ACC112 (cell line): ENCODE data around the gene CHST7.

ENCODE experiments used
- H2AFZ ChIP-seq: fragments of 200-600 bp; sonication (generic); one replicate; pipeline ENCODE4 v1.6.0; 2017; ENCODE audit warnings: antibody characterized with exemption, low read length; ENCODE audit not compliant: unreplicated experiment
- H3K27ac ChIP-seq: fragments of 200-600 bp; sonication (generic); 2 replicates; pipeline ENCODE4 v1.5.1; 2014; ENCODE audit warnings: low read depth, mild to moderate bottlenecking, antibody characterized with exemption, low read length, moderate library complexity
- H3K27me3 ChIP-seq: fragments of 200-600 bp; sonication (generic); 2 replicates; pipeline ENCODE4 v1.6.1; 2014; ENCODE audit warnings: mild to moderate bottlenecking, antibody characterized with exemption, low read length, moderate library complexity, mixed read lengths; ENCODE audit not compliant: insufficient read depth
- H3K36me3 ChIP-seq: fragments of 200-600 bp; sonication (generic); 2 replicates; pipeline ENCODE4 v1.6.1; 2016; ENCODE audit warnings: mild to moderate bottlenecking, antibody characterized with exemption, low read length, moderate library complexity, mixed read lengths; ENCODE audit not compliant: insufficient read depth
- H3K4me1 ChIP-seq: fragments of 200-600 bp; sonication (generic); one replicate; pipeline ENCODE4 v1.6.1; 2016; ENCODE audit warnings: low read length, mixed read lengths; ENCODE audit not compliant: insufficient read depth, unreplicated experiment, control insufficient read depth
- H3K4me3 ChIP-seq: fragments of 200-600 bp; sonication (generic); 2 replicates; pipeline ENCODE4 v1.5.1; 2014; ENCODE audit warnings: mild to moderate bottlenecking, low read depth, low read length
- H3K79me2 ChIP-seq: fragments of 200-600 bp; sonication (generic); one replicate; pipeline ENCODE4 v1.6.0; 2016; ENCODE audit warnings: low read length; ENCODE audit not compliant: control insufficient read depth, unreplicated experiment, insufficient read depth

Gene CHST7

DNA sequence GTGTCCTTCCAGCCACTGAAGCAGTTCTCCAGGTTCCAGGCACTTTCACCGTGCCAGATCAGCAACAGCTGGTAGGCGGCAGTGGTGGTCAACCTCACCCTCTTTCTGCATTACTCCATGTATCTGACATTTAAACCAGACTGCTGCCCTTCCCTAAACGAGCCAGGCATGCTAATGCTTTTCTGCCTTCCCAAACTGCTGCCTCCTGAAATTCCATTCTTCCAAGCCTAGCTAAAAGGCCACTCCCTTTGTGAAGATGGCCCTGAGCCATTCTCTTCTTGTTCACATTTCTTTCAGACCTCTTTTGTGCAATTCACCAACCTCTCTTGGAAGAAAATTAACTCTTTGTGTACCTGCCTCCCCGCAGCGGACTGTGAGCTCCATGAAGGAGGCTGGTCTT, 73.7 kb downstream of the CHST7 start:
- Histone ChIP-seq H2AFZ (no peak overlapping the region), H3K4me1 (no peaks in the 10 kb centered on the region), H3K4me3 (no peak overlapping the region), H3K27ac (no peak overlapping the region), H3K79me2 (no peaks in the 10 kb centered on the region), H3K36me3 (no peaks in the 10 kb centered on the region), H3K27me3 (no peaks in the 10 kb centered on the region)
